Panc1 (cell line): ENCODE data around the gene COL4A1. TPM values are rescaled to one million over a fixed set of nuclear protein-coding genes. Genes with fewer than 3 reads are reported as not detected.

Experiments
- ATAC-seq: fragments of 200-7000 bp; cut with Tn5 transposase; 2 replicates; pipeline ENCODE4 v1.9.1; 2020; ENCODE audit warnings: mild to moderate bottlenecking, moderate library complexity
- BruUV-seq: library from RNA; stranded (reverse); fragments of 400-500 nt; replicated peaks from 2 replicates; lab custom pipeline; 2021; lab: Mats Ljungman, UMichigan
- CTCF ChIA-PET: fragments of 300-600 bp; sonication (Branson Sonifier 250); formaldehyde crosslinking; loops from one replicate; lab custom pipeline; 2022; ENCODE audit warnings: antibody characterized with exemption; lab: Charles Lee
- POLR2A ChIA-PET: fragments of 300-600 bp; sonication (Branson Sonifier 250); formaldehyde crosslinking; loops from one replicate; lab custom pipeline; 2022; ENCODE audit warnings: antibody characterized with exemption; lab: Charles Lee
- DNase-seq: peaks from one replicate; pipeline ENCODE4 v3.0.0-alpha.2; 2010; ENCODE audit warnings: low read depth, low spot score
- H3K27ac ChIP-seq: 2 replicates; pipeline ENCODE4 v1.5.1; 2011; ENCODE audit warnings: mild to moderate bottlenecking, low read length, inconsistent platforms
- H3K27me3 ChIP-seq: fragments of 200-500 bp; sonication (Bioruptor generic); 2 replicates; pipeline ENCODE4 v1.6.0; 2014; ENCODE audit warnings: low read length, inconsistent platforms; ENCODE audit not compliant: control insufficient read depth, insufficient read depth
- H3K36me3 ChIP-seq: fragments of 200-500 bp; sonication (Bioruptor generic); 2 replicates; pipeline ENCODE4 v1.5.1; 2014; ENCODE audit warnings: inconsistent platforms, mild to moderate bottlenecking, low read length, moderate library complexity; ENCODE audit not compliant: control insufficient read depth, insufficient read depth
- H3K4me1 ChIP-seq: 2 replicates; pipeline ENCODE4 v1.5.1; 2011; ENCODE audit warnings: inconsistent platforms, mild to moderate bottlenecking, low read length, moderate library complexity; ENCODE audit not compliant: control insufficient read depth, insufficient read depth
- H3K4me3 ChIP-seq, 2 experiments: 2 replicates each; pipeline ENCODE4 v1.5.1; 2011 to 2012; ENCODE audit warnings: low read depth in 2 of 2, low read length in 2 of 2, mild to moderate bottlenecking in 2 of 2, inconsistent platforms in 1 of 2, moderate library complexity in 1 of 2
- H3K9me3 ChIP-seq: fragments of 200-500 bp; sonication (Bioruptor generic); 2 replicates; pipeline ENCODE4 v1.5.1; 2014; ENCODE audit warnings: low read depth, mild to moderate bottlenecking, inconsistent platforms, low read length, moderate library complexity; ENCODE audit not compliant: control insufficient read depth, insufficient read depth
- POLR2AphosphoS5 ChIP-seq: IDR thresholded peaks from 2 replicates; pipeline ENCODE4 v1.6.1; 2012; ENCODE audit warnings: mild to moderate bottlenecking, low read depth, low read length, moderate library complexity
- REST ChIP-seq, 2 experiments: IDR thresholded peaks; 2 replicates each; pipeline ENCODE4 v1.6.1; 2011 to 2012; ENCODE audit warnings: low read depth in 2 of 2, control low read depth in 1 of 2, low read length in 1 of 2, mild to moderate bottlenecking in 1 of 2, moderate library complexity in 1 of 2; ENCODE audit not compliant: insufficient read depth in 1 of 2
- SIN3A ChIP-seq: IDR thresholded peaks from 2 replicates; pipeline ENCODE4 v1.6.1; 2012; ENCODE audit warnings: low read depth, mild to moderate bottlenecking, low read length, moderate library complexity, borderline replicate concordance; ENCODE audit not compliant: insufficient read depth
- TCF7L2 ChIP-seq: IDR thresholded peaks from 2 replicates; pipeline ENCODE4 v1.6.1; 2011; ENCODE audit warnings: mild to moderate bottlenecking, low read depth, low read length, inconsistent platforms
- in situ Hi-C: cut with HindIII; loops from 2 replicates; pipeline ENCODE4 v1.10.0; 2016; ENCODE audit warnings: low sequenced_read_pairs, low pct_unique_long_range_greater_than_20kb
- intact Hi-C: fragments of 100-400 bp; cut with micrococcal nuclease; formaldehyde crosslinking; loops from one replicate; pipeline ENCODE4 v1.10.0; 2022; ENCODE audit not compliant: unreplicated experiment
- total RNA-seq: library from RNA; stranded (reverse); gene quantifications from one replicate; pipeline ENCODE4 v1.2.1, GENCODE V29; 2021; ENCODE audit not compliant: unreplicated experiment
- TF ChIP-seq, protein P1 (sequence below): fragments of 450-650 bp; IDR thresholded peaks from 2 replicates; pipeline ENCODE4 v1.5.1; 2017; ENCODE audit warnings: mild to moderate bottlenecking

Gene COL4A1
- total RNA-seq, 1 experiment from 2014 or later, result 1.1 TPM

DNA sequence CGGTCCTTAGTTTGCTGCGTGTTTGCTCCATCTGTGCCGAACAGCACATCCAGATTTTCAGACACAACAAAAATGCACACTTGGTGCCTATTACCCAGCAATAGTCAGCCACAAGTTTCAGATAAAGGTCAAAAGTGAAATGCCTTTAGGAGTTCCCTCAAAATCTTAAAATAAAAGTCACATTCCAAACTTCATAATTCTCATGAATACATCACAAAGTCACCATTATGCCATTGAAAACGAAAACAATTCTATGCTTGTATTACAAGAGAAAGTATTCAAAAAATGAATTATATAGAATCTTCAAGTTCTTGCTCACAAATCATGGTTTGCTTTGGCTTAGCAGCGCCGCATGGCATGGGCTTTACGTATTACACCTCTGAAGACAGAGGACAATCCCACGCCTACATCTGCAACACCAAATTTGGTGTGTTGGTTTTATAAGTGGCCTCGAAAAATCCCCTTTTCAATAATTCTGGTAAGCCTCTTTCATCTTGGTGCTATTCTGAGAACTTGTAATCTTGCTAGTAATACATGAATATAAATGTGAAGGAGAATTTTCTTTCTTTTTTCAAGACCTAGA, 26.6 kb downstream of the COL4A1 start:
- no peak overlapping the region for H3K4me3 ChIP-seq
- ChIA-PET POLR2A (no interaction called here), CTCF (no interaction called here)
- DNase-seq, result no peak
- no peaks in the 10 kb centered on the region for H3K9me3 ChIP-seq
- peaks cover 2% of the 10 kb centered on the region; the same call in 1 of the 2 replicates for H3K27me3 ChIP-seq
- intact Hi-C loops (no loop called here), in situ Hi-C loops (no loop called here)
- no peaks in the 10 kb centered on the region for H3K36me3 ChIP-seq
- H3K27ac ChIP-seq, result no peak overlapping the region
- no TSS peak for BruUV-seq
- TF ChIP-seq REST (IDR thresholded peaks at IDR 0.05; ENCODE audit: insufficient read depth in 1 of 2, low read depth in 2 of 2, low read length in 1 of 2) (no peak), POLR2AphosphoS5 (no peak), SIN3A (no peak), TCF7L2 (no peak)
- TF ChIP-seq, protein P1, sequence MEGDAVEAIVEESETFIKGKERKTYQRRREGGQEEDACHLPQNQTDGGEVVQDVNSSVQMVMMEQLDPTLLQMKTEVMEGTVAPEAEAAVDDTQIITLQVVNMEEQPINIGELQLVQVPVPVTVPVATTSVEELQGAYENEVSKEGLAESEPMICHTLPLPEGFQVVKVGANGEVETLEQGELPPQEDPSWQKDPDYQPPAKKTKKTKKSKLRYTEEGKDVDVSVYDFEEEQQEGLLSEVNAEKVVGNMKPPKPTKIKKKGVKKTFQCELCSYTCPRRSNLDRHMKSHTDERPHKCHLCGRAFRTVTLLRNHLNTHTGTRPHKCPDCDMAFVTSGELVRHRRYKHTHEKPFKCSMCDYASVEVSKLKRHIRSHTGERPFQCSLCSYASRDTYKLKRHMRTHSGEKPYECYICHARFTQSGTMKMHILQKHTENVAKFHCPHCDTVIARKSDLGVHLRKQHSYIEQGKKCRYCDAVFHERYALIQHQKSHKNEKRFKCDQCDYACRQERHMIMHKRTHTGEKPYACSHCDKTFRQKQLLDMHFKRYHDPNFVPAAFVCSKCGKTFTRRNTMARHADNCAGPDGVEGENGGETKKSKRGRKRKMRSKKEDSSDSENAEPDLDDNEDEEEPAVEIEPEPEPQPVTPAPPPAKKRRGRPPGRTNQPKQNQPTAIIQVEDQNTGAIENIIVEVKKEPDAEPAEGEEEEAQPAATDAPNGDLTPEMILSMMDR, result no peak
- ATAC-seq, result no peak
- H3K4me1 ChIP-seq, result no peaks in the 10 kb centered on the region

DNA sequence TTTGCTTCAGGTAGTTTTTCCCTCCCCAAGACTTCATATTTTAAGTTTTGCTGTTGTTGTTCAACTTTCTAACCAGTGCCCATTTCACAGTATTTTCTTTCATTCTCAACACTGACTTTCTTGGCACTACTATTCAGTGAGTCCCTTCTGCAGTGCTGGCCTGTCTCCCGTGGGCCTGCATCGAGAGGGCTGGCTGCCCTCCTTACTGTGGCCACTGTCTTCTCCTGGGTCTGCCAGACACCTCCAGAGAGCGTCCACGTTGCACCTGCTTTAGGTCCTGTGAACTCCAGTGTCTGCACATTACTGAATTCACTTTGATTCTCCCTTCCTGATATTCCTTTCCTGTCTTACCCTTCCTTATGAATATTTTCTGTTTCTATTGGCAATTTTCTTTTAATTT, 27.3 kb downstream of the COL4A1 start:
- Histone ChIP-seq H3K36me3 (no peaks in the 10 kb centered on the region), H3K27ac (no peak overlapping the region), H3K4me3 (no peak overlapping the region), H3K9me3 (no peaks in the 10 kb centered on the region), H3K4me1 (no peaks in the 10 kb centered on the region), H3K27me3 (peaks cover 2% of the 10 kb centered on the region; the same call in 1 of the 2 replicates)
- ATAC-seq (no peak), DNase-seq (no peak)
- POLR2A ChIA-PET, result no interaction called here
- intact Hi-C loops, result no loop called here
- in situ Hi-C loops, result no loop called here
- CTCF ChIA-PET, result no interaction called here
- TF ChIP-seq, protein P1, result no peak
- no peak for TF ChIP-seq POLR2AphosphoS5
- no peak for TF ChIP-seq SIN3A
- TF ChIP-seq REST (IDR thresholded peaks at IDR 0.05; ENCODE audit: insufficient read depth in 1 of 2, low read depth in 2 of 2, low read length in 1 of 2), result no peak
- TF ChIP-seq TCF7L2, result no peak
- BruUV-seq, result no TSS peak
